ENCODE measurements around the gene METTL5.

The METTL5 gene

GRCh38 chr2:169768262-169768995 is 56.3 kb downstream of the METTL5 start:
- no peak for DNase-seq (ENCODE audit: low read depth in 1 of 2, low spot score in 1 of 2)
- Histone ChIP-seq H3K27me3 (ENCODE audit: insufficient read depth, poor library complexity, severe bottlenecking) (peaks cover 18% of the 10 kb centered on the region), H3K27ac (replicated peaks) (no peak overlapping the region), H3K4me3 (replicated peaks; ENCODE audit: insufficient read depth, low read length) (peak overlapping the region; percentile 45)
- no peak for TF ChIP-seq REST (IDR thresholded peaks at IDR 0.05; ENCODE audit: insufficient replicate concordance, low read depth)
- TF ChIP-seq GABPA (IDR thresholded peaks at IDR 0.05; ENCODE audit: low read depth), result no peak
- TF ChIP-seq POLR2AphosphoS5 (IDR thresholded peaks at IDR 0.05; ENCODE audit: low read depth), result no peak
- no peak for TF ChIP-seq SPI1 (IDR thresholded peaks at IDR 0.05; ENCODE audit: borderline replicate concordance, low read depth)
- no peak for TF ChIP-seq CTCF (IDR thresholded peaks at IDR 0.05; ENCODE audit: insufficient read depth, low read length)

GRCh38 chr2:169767243-169767888 is 57.3 kb downstream of the METTL5 start:
- Histone ChIP-seq H3K27ac (replicated peaks) (no peak overlapping the region), H3K27me3 (ENCODE audit: insufficient read depth, poor library complexity, severe bottlenecking) (peaks cover 18% of the 10 kb centered on the region), H3K4me3 (replicated peaks; ENCODE audit: insufficient read depth, low read length) (no peak overlapping the region)
- TF ChIP-seq POLR2AphosphoS5 (IDR thresholded peaks at IDR 0.05; ENCODE audit: low read depth) (no peak), CTCF (IDR thresholded peaks at IDR 0.05; ENCODE audit: insufficient read depth, low read length) (peak; percentile 69)
- DNase-seq (ENCODE audit: low read depth in 1 of 2, low spot score in 1 of 2), result peak in 1 of 2 experiments; percentile 61

- no peak for TF ChIP-seq GABPA (IDR thresholded peaks at IDR 0.05; ENCODE audit: low read depth)
- TF ChIP-seq SPI1 (IDR thresholded peaks at IDR 0.05; ENCODE audit: borderline replicate concordance, low read depth), result no peak
- no peak for TF ChIP-seq POLR2AphosphoS5 (IDR thresholded peaks at IDR 0.05; ENCODE audit: low read depth)
- no peak for TF ChIP-seq REST (IDR thresholded peaks at IDR 0.05; ENCODE audit: insufficient replicate concordance, low read depth)
- no peak for TF ChIP-seq CTCF (IDR thresholded peaks at IDR 0.05; ENCODE audit: insufficient read depth, low read length)
- peaks cover 18% of the 10 kb centered on the region for H3K27me3 ChIP-seq (ENCODE audit: insufficient read depth, poor library complexity, severe bottlenecking)
- no peak overlapping the region for H3K27ac ChIP-seq (replicated peaks)
- no peak overlapping the region for H3K4me3 ChIP-seq (replicated peaks; ENCODE audit: insufficient read depth, low read length)
- DNase-seq (ENCODE audit: low read depth in 1 of 2, low spot score in 1 of 2), result no peak
Observed at GRCh38 chr2:169765523-169765922, 59.2 kb downstream of the METTL5 start.

Data from HL-60 (cell line).